GM12872 (cell line): Measurements from ENCODE around the gene E2F6.

Experiments used
- TF ChIP-seq, protein P1 (sequence below): IDR thresholded peaks from 3 replicates; pipeline ENCODE4 v1.5.1; 2011; ENCODE audit warnings: low read depth, mild to moderate bottlenecking, low read length, moderate library complexity; ENCODE audit not compliant: insufficient read depth

E2F6 gene

GRCh38 chr2:11396467-11397445, 69.2 kb downstream of the E2F6 start:
- TF ChIP-seq, protein P1, sequence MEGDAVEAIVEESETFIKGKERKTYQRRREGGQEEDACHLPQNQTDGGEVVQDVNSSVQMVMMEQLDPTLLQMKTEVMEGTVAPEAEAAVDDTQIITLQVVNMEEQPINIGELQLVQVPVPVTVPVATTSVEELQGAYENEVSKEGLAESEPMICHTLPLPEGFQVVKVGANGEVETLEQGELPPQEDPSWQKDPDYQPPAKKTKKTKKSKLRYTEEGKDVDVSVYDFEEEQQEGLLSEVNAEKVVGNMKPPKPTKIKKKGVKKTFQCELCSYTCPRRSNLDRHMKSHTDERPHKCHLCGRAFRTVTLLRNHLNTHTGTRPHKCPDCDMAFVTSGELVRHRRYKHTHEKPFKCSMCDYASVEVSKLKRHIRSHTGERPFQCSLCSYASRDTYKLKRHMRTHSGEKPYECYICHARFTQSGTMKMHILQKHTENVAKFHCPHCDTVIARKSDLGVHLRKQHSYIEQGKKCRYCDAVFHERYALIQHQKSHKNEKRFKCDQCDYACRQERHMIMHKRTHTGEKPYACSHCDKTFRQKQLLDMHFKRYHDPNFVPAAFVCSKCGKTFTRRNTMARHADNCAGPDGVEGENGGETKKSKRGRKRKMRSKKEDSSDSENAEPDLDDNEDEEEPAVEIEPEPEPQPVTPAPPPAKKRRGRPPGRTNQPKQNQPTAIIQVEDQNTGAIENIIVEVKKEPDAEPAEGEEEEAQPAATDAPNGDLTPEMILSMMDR = no peak

GRCh38 chr2:11396021-11396420, 69.9 kb downstream of the E2F6 start:
- TF ChIP-seq, protein P1 = no peak

- TF ChIP-seq, protein P1 = no peak
These were observed 70.6 kb downstream of the E2F6 start for GRCh38 chr2:11395389-11395788.
